ENCODE data around the gene MRPL19.

The MRPL19 gene

GRCh38 chr2:75646583-75647425 lies at the start of gene MRPL19:
TSS of gene MRPL19 (plus strand) at chr2:75646783. CDS start at chr2:75646808, 25 bp downstream.
- peak; percentile 95 for DNase-seq

- peak; percentile 69 for DNase-seq
Measured at GRCh38 chr2:75596784-75597183, 49.8 kb upstream of the MRPL19 start.

GRCh38 chr2:75597949-75598348 lies 48.6 kb upstream of the MRPL19 start:
- DNase-seq, result no peak

- no peak for DNase-seq
Measured at GRCh38 chr2:75598589-75599155, 47.9 kb upstream of the MRPL19 start.

GRCh38 chr2:75600461-75601011 lies 46.0 kb upstream of the MRPL19 start:
- no peak for DNase-seq

- peak; percentile 85 for DNase-seq
Measured at GRCh38 chr2:75602724-75603342, 43.8 kb upstream of the MRPL19 start.

- peak; percentile 44 for DNase-seq
Measured at GRCh38 chr2:75603477-75603876, 43.1 kb upstream of the MRPL19 start.

GRCh38 chr2:75604484-75604883 lies 42.1 kb upstream of the MRPL19 start:
- DNase-seq, result peak; percentile 48

GRCh38 chr2:75605770-75606529 lies 40.6 kb upstream of the MRPL19 start:
- peak; percentile 99 for DNase-seq

- peak; percentile 95 for DNase-seq
Measured at GRCh38 chr2:75606761-75607399, 39.7 kb upstream of the MRPL19 start.

GRCh38 chr2:75607400-75607798 lies 39.2 kb upstream of the MRPL19 start:
- no peak for DNase-seq

GRCh38 chr2:75607988-75608683 lies 38.4 kb upstream of the MRPL19 start:
- no peak for DNase-seq

GRCh38 chr2:75608684-75609333 lies 37.8 kb upstream of the MRPL19 start:
- DNase-seq, result peak; percentile 58

- no peak for DNase-seq
Measured at GRCh38 chr2:75609334-75609689, 37.3 kb upstream of the MRPL19 start.

- peak; percentile 43 for DNase-seq
Measured at GRCh38 chr2:75609937-75610508, 36.6 kb upstream of the MRPL19 start.

- DNase-seq, result no peak
Measured at GRCh38 chr2:75610671-75611070, 35.9 kb upstream of the MRPL19 start.

- no peak for DNase-seq
Measured at GRCh38 chr2:75612108-75612861, 34.3 kb upstream of the MRPL19 start.

- no peak for DNase-seq
Measured at GRCh38 chr2:75612862-75613243, 33.7 kb upstream of the MRPL19 start.

GRCh38 chr2:75614162-75614651 lies 32.4 kb upstream of the MRPL19 start:
- no peak for DNase-seq

GRCh38 chr2:75616406-75616805 lies 30.2 kb upstream of the MRPL19 start:
- no peak for DNase-seq
